H9 (cell line): ENCODE measurements around the gene SEC61A1. TPM values are rescaled to one million over a fixed set of nuclear protein-coding genes. Genes with fewer than 3 reads are reported as not detected.

Experiments
- DNase-seq: peaks from one replicate; pipeline ENCODE4 v3.0.0-alpha.2; 2017
- H2AFZ ChIP-seq: one replicate; pipeline ENCODE4 v1.6.1; 2013; ENCODE audit warnings: mild to moderate bottlenecking, low read length, control low read depth, moderate library complexity
- H2AK5ac ChIP-seq: 2 replicates; pipeline ENCODE4 v1.6.1; 2013; ENCODE audit warnings: low read length, control low read depth, mixed read lengths; ENCODE audit not compliant: insufficient read length
- H2BK120ac ChIP-seq: one replicate; pipeline ENCODE4 v1.6.1; 2013; ENCODE audit warnings: low read depth, mild to moderate bottlenecking, low read length, control low read depth, inconsistent platforms; ENCODE audit not compliant: poor library complexity, severe bottlenecking
- H2BK12ac ChIP-seq: 2 replicates; pipeline ENCODE4 v1.6.1; 2013; ENCODE audit warnings: low read length, control low read depth, mixed read lengths, low read depth; ENCODE audit not compliant: insufficient read length
- H2BK15ac ChIP-seq: 2 replicates; pipeline ENCODE4 v1.6.1; 2013; ENCODE audit warnings: low read depth, low read length, control low read depth
- H2BK20ac ChIP-seq: one replicate; pipeline ENCODE4 v1.6.1; 2013; ENCODE audit warnings: low read depth, mild to moderate bottlenecking, low read length, control low read depth, inconsistent platforms; ENCODE audit not compliant: poor library complexity, severe bottlenecking
- H2BK5ac ChIP-seq: 2 replicates; pipeline ENCODE4 v1.6.1; 2013; ENCODE audit warnings: low read length, control low read depth, mixed read lengths; ENCODE audit not compliant: insufficient read length
- H3K14ac ChIP-seq: 2 replicates; pipeline ENCODE4 v1.6.1; 2013; ENCODE audit warnings: low read length, control low read depth; ENCODE audit not compliant: insufficient read depth
- H3K18ac ChIP-seq: 2 replicates; pipeline ENCODE4 v1.6.1; 2013; ENCODE audit warnings: low read depth, mild to moderate bottlenecking, mixed read lengths, low read length, control low read depth; ENCODE audit not compliant: insufficient read length
- H3K23ac ChIP-seq: 2 replicates; pipeline ENCODE4 v1.6.1; 2013; ENCODE audit warnings: low read length, control low read depth, mixed read lengths, low read depth; ENCODE audit not compliant: insufficient read length
- H3K23me2 ChIP-seq: 2 replicates; pipeline ENCODE4 v1.6.1; 2013; ENCODE audit warnings: low read depth, mild to moderate bottlenecking, mixed read lengths, low read length, control low read depth; ENCODE audit not compliant: insufficient read length, poor library complexity, severe bottlenecking
- H3K27ac ChIP-seq: 2 replicates; pipeline ENCODE4 v1.5.1; 2013; ENCODE audit warnings: low read length, control low read depth, mixed read lengths, low read depth; ENCODE audit not compliant: insufficient read length
- H3K27me3 ChIP-seq: 2 replicates; pipeline ENCODE4 v1.6.1; 2013; ENCODE audit warnings: low read length, control low read depth, inconsistent platforms; ENCODE audit not compliant: insufficient read depth
- H3K4ac ChIP-seq: 2 replicates; pipeline ENCODE4 v1.6.1; 2013; ENCODE audit warnings: low read depth, mild to moderate bottlenecking, control low read depth, inconsistent platforms, low read length, moderate library complexity
- H3K4me1 ChIP-seq: 2 replicates; pipeline ENCODE4 v1.6.1; 2013; ENCODE audit warnings: low read length, control low read depth, inconsistent platforms; ENCODE audit not compliant: insufficient read depth
- H3K4me2 ChIP-seq: 2 replicates; pipeline ENCODE4 v1.6.1; 2013; ENCODE audit warnings: low read length, control low read depth, mixed read lengths; ENCODE audit not compliant: insufficient read length, insufficient read depth
- H3K56ac ChIP-seq: 2 replicates; pipeline ENCODE4 v1.6.1; 2013; ENCODE audit warnings: low read depth, mild to moderate bottlenecking, mixed read lengths, low read length, control low read depth; ENCODE audit not compliant: insufficient read length
- H3K79me1 ChIP-seq: 2 replicates; pipeline ENCODE4 v1.6.1; 2013; ENCODE audit warnings: low read depth, mild to moderate bottlenecking, moderate library complexity, low read length, control low read depth, inconsistent platforms; ENCODE audit not compliant: insufficient read depth, poor library complexity, severe bottlenecking
- H3K79me2 ChIP-seq: 2 replicates; pipeline ENCODE4 v1.6.1; 2013; ENCODE audit warnings: low read length, control low read depth, inconsistent platforms; ENCODE audit not compliant: insufficient read depth
- H3K9ac ChIP-seq: 2 replicates; pipeline ENCODE4 v1.6.1; 2013; ENCODE audit warnings: low read length, control low read depth, mixed read lengths; ENCODE audit not compliant: insufficient read length; ENCODE audit errors: extremely low read depth
- H3K9me3 ChIP-seq: one replicate; pipeline ENCODE4 v1.6.1; 2013; ENCODE audit warnings: low read depth, low read length, inconsistent platforms; ENCODE audit not compliant: control insufficient read depth
- H3T11ph ChIP-seq: one replicate; pipeline ENCODE4 v1.6.1; 2013; ENCODE audit warnings: mild to moderate bottlenecking, low read length, control low read depth, inconsistent platforms
- H4K20me1 ChIP-seq: one replicate; pipeline ENCODE4 v1.6.1; 2013; ENCODE audit not compliant: control insufficient read depth, insufficient read length, insufficient read depth
- H4K5ac ChIP-seq: 2 replicates; pipeline ENCODE4 v1.6.1; 2013; ENCODE audit warnings: low read depth, mild to moderate bottlenecking, mixed read lengths, low read length, control low read depth; ENCODE audit not compliant: insufficient read length
- H4K8ac ChIP-seq: replicated peaks from 2 replicates; pipeline ENCODE4 v1.6.1; 2013; ENCODE audit warnings: low read length, control low read depth, mixed read lengths, low read depth; ENCODE audit not compliant: insufficient read length
- H4K91ac ChIP-seq: 2 replicates; pipeline ENCODE4 v1.6.1; 2013; ENCODE audit warnings: low read depth, mild to moderate bottlenecking, moderate library complexity, mixed read lengths, low read length, control low read depth; ENCODE audit not compliant: insufficient read length
- H3K27ac Mint-ChIP-seq, 3 experiments: 2 replicates in 2 of 3; 3 replicates in 1 of 3; pipeline ENCODE4 v1.8.0; 2020 to 2021; ENCODE audit warnings: mixed read lengths in 3 of 3, mild to moderate bottlenecking in 1 of 3, moderate library complexity in 1 of 3
- H3K27me3 Mint-ChIP-seq: 2 replicates; pipeline ENCODE4 v1.8.0; 2021; ENCODE audit warnings: low read depth, mild to moderate bottlenecking, moderate library complexity, mixed read lengths
- H3K36me3 Mint-ChIP-seq, 3 experiments: 2 replicates in 2 of 3; 3 replicates in 1 of 3; pipeline ENCODE4 v1.8.0; 2020 to 2021; ENCODE audit warnings: low read depth in 3 of 3, mixed read lengths in 3 of 3; ENCODE audit not compliant: insufficient read depth in 1 of 3
- H3K4me1 Mint-ChIP-seq, 2 experiments: 2 replicates each; pipeline ENCODE4 v1.8.0; 2020; ENCODE audit warnings: mixed read lengths in 2 of 2
- H3K4me3 Mint-ChIP-seq, 2 experiments: 2 replicates in 1 of 2; 3 replicates in 1 of 2; pipeline ENCODE4 v1.8.0; 2020 to 2021; ENCODE audit warnings: mild to moderate bottlenecking in 2 of 2, mixed read lengths in 2 of 2, moderate library complexity in 1 of 2
- H3K9me3 Mint-ChIP-seq, 2 experiments: 2 replicates in 1 of 2; 3 replicates in 1 of 2; pipeline ENCODE4 v1.8.0; 2020; ENCODE audit warnings: mild to moderate bottlenecking in 2 of 2, mixed read lengths in 2 of 2, moderate library complexity in 1 of 2
- WGBS: extraction: QIAGEN DNeasy Blood & Tissue Kit; methylation state at CpG from one replicate; pipeline ENCODE4 v1.1.7; 2013; ENCODE audit warnings: missing lambda C conversion rate, low lambda C conversion rate, mixed read lengths; ENCODE audit not compliant: insufficient read length; ENCODE audit errors: extremely low coverage; 5-methylcytosine and 5-hydroxymethylcytosine counted together
- total RNA-seq: library from RNA; stranded (reverse); gene quantifications from 2 replicates; pipeline ENCODE4 v1.2.1, GENCODE V29; 2021
- TF ChIP-seq, protein P1 (sequence below): fragments of 200-600 bp; sonication (generic); conservative IDR thresholded peaks from 3 replicates; pipeline ENCODE4 v1.8.0; 2021; ENCODE audit warnings: antibody characterized with exemption, mild to moderate bottlenecking

The SEC61A1 gene
- total RNA-seq, 1 experiment from 2014 or later = 146 TPM

DNA sequence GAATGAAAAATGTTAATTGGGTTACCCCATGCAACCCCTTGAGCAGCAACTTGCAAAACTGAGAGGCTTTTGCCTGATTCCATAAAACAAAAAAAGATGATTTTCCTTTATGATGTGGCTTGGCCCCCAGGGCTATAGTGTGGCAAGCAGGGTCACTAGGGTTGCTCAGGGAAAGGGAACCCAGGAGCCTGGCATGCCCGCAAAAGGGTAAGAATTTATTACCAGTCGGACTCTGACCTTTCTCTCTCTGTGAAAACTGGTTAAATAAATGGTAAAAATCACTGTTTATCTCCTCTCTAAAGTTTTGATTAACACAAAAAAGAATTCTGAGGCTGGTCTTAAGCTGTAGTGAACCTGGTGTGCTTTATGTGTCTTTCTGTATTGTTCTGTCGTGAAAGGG, 37.7 kb upstream of the SEC61A1 start:
- H3K27ac ChIP-seq = no peak overlapping the region
- H3K9ac ChIP-seq = no peak overlapping the region
- no peak overlapping the region for H4K5ac ChIP-seq
- no peak overlapping the region for H2BK15ac ChIP-seq
- H2BK120ac ChIP-seq = no peak overlapping the region
- H4K91ac ChIP-seq = no peak overlapping the region
- H3K23ac ChIP-seq = no peak overlapping the region
- no peak overlapping the region for H3K4me2 ChIP-seq
- H3K56ac ChIP-seq = no peak overlapping the region
- no peak overlapping the region for H3T11ph ChIP-seq
- no peaks in the 10 kb centered on the region for H3K79me2 ChIP-seq
- H4K20me1 ChIP-seq = no peaks in the 10 kb centered on the region
- H4K8ac ChIP-seq = no peak overlapping the region
- H2AFZ ChIP-seq = no peak overlapping the region
- no peak overlapping the region for H2AK5ac ChIP-seq
- no peak overlapping the region for H2BK5ac ChIP-seq
- no peaks in the 10 kb centered on the region; the same call in 1 of the 2 replicates for H3K4me1 ChIP-seq
- H3K27me3 Mint-ChIP-seq = peaks cover 2% of the 10 kb centered on the region; the same call in 1 of the 2 replicates
- H3K14ac ChIP-seq = no peak overlapping the region
- no peak overlapping the region for H3K27ac Mint-ChIP-seq
- no peak overlapping the region for H2BK12ac ChIP-seq
- H3K9me3 ChIP-seq = no peaks in the 10 kb centered on the region
- no peak for DNase-seq
- H3K4ac ChIP-seq = no peak overlapping the region
- no peaks in the 10 kb centered on the region for H3K79me1 ChIP-seq
- no peaks in the 10 kb centered on the region for H3K23me2 ChIP-seq
- no CpG with 5 or more reads among the region's 3 CpGs for WGBS
- peaks cover 0 to 5% (median 5%) of the 10 kb centered on the region in 3 experiments; a peak in 5 of 7 replicates for H3K36me3 Mint-ChIP-seq
- H3K9me3 Mint-ChIP-seq = peaks cover 13 to 17% of the 10 kb centered on the region in 2 experiments
- TF ChIP-seq, protein P1, sequence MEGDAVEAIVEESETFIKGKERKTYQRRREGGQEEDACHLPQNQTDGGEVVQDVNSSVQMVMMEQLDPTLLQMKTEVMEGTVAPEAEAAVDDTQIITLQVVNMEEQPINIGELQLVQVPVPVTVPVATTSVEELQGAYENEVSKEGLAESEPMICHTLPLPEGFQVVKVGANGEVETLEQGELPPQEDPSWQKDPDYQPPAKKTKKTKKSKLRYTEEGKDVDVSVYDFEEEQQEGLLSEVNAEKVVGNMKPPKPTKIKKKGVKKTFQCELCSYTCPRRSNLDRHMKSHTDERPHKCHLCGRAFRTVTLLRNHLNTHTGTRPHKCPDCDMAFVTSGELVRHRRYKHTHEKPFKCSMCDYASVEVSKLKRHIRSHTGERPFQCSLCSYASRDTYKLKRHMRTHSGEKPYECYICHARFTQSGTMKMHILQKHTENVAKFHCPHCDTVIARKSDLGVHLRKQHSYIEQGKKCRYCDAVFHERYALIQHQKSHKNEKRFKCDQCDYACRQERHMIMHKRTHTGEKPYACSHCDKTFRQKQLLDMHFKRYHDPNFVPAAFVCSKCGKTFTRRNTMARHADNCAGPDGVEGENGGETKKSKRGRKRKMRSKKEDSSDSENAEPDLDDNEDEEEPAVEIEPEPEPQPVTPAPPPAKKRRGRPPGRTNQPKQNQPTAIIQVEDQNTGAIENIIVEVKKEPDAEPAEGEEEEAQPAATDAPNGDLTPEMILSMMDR = no peak
- no peaks in the 10 kb centered on the region for H3K27me3 ChIP-seq
- peaks cover 4 to 7% of the 10 kb centered on the region in 2 experiments for H3K4me1 Mint-ChIP-seq
- no peak overlapping the region for H3K18ac ChIP-seq
- no peak overlapping the region for H3K4me3 Mint-ChIP-seq
- H2BK20ac ChIP-seq = no peak overlapping the region
